Fibroblast of skin of right biceps (primary cell): ENCODE results near the gene CHPF2.

ENCODE experiments used
- DNase-seq: peaks from one replicate; pipeline ENCODE4 v3.0.0-alpha.2; 2013

CHPF2 gene

GRCh38 chr7:151235091-151235787 is 3.0 kb downstream of the CHPF2 start:
- DNase-seq = no peak

- no peak for DNase-seq
Measured at GRCh38 chr7:151236406-151236805, 4.1 kb downstream of the CHPF2 start.

DNA sequence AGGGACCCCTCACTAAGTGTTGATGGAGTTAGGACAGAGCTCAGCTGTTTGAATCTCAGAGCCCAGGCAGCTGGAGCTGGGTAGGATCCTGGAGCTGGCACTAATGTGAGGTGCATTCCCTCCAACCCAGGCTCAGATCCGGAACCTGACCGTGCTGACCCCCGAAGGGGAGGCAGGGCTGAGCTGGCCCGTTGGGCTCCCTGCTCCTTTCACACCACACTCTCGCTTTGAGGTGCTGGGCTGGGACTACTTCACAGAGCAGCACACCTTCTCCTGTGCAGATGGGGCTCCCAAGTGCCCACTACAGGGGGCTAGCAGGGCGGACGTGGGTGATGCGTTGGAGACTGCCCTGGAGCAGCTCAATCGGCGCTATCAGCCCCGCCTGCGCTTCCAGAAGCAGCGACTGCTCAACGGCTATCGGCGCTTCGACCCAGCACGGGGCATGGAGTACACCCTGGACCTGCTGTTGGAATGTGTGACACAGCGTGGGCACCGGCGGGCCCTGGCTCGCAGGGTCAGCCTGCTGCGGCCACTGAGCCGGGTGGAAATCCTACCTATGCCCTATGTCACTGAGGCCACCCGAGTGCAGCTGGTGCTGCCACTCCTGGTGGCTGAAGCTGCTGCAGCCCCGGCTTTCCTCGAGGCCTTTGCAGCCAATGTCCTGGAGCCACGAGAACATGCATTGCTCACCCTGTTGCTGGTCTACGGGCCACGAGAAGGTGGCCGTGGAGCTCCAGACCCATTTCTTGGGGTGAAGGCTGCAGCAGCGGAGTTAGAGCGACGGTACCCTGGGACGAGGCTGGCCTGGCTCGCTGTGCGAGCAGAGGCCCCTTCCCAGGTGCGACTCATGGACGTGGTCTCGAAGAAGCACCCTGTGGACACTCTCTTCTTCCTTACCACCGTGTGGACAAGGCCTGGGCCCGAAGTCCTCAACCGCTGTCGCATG is 5.2 kb downstream of the CHPF2 start:
- DNase-seq = no peak

DNA sequence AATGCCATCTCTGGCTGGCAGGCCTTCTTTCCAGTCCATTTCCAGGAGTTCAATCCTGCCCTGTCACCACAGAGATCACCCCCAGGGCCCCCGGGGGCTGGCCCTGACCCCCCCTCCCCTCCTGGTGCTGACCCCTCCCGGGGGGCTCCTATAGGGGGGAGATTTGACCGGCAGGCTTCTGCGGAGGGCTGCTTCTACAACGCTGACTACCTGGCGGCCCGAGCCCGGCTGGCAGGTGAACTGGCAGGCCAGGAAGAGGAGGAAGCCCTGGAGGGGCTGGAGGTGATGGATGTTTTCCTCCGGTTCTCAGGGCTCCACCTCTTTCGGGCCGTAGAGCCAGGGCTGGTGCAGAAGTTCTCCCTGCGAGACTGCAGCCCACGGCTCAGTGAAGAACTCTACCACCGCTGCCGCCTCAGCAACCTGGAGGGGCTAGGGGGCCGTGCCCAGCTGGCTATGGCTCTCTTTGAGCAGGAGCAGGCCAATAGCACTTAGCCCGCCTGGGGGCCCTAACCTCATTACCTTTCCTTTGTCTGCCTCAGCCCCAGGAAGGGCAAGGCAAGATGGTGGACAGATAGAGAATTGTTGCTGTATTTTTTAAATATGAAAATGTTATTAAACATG is 6.0 kb downstream of the CHPF2 start:
- DNase-seq = no peak

- no peak for DNase-seq
Measured at GRCh38 chr7:151238924-151239836, 6.9 kb downstream of the CHPF2 start.

DNA sequence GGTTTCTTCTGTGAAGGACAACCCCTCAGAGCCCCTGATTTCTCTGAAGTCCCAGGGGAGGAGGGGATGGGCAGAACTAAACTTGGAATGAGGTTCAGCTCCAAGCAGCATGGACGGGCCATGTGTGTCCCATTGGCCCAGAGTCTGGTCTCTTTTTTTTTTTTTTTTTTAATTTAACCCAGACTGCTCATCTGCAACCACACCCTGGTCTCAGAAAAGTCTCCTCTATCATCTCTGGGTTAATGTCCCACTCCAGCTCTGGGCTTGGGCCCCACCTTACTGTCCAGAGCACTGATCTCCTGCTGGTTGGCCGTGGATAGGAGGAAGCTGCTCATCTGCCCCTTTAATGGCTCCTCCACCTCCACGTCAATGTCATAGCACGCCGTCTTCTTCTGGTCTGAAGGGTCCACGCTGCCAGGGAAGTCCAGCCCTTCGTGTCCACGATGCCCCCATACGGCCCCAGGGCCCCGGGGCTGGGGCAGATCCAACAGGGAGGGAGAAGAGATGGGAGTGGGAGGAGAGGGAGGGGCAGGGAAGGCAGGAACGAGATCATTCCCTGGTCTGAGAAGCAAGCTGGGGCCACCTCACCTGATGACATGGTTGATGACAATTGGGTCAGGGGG is 7.7 kb downstream of the CHPF2 start:
- DNase-seq = no peak

GRCh38 chr7:151240536-151240935 is 8.3 kb downstream of the CHPF2 start:
- DNase-seq = no peak

DNA sequence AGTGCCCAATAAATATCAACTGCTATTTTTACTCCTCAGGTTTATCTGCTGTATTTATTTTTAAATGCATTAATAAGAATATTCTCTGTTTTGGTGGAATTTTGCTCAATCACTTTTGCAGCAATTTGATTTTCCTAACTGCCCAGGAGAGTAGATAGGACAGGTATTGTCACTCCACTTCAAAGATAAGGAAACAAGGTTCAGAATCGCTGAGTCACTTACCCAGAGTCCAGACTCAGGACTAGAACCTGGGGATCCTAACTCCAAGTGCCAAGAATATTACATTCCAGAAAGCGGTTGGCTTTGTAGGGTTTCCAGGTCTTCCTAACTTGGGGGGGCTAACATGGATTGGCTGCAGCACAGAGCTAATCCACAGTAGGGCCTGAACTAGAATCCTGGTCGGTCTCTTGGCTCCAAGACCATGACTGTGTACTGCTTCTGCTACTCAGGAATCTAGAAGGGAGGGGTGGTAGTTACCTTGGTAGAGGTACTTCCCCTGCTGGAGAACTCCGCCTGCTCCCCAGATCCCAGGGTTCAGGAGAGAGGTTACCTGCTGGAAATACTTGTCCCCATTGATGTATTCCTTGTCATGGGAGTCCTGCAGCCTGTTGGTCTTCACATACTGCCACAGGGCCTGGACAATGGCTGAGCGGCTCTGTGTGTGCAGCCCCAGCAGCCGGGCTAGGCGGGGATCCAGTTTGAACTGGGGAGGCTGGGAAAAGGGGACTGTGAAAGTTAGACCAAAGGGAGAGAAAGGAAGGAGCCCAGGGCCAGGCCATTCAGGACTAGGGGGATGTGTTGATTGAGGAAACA is 8.9 kb downstream of the CHPF2 start:
- no peak for DNase-seq

DNA sequence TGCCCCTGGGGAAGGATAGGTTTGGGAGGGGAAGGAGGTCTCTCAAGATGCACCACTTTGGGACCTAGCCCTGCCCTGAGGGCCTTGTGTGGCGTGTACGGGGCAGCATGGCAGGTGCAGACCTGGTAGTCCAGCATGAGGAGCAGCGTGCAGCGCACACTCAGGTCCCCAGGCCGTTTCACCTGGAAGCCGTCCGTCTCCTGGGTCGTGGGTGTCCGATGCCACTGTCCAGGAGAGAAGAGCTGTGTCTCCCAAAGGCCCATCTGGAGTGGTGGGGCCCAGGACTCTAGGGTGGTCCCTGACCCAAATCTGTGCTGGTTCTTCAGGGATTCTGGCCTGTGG is 9.4 kb downstream of the CHPF2 start:
- no peak for DNase-seq

- no peak for DNase-seq
Measured at GRCh38 chr7:151242159-151243044, 10.1 kb downstream of the CHPF2 start.

- DNase-seq = no peak
Measured at GRCh38 chr7:151243045-151243349, 10.7 kb downstream of the CHPF2 start.

DNA sequence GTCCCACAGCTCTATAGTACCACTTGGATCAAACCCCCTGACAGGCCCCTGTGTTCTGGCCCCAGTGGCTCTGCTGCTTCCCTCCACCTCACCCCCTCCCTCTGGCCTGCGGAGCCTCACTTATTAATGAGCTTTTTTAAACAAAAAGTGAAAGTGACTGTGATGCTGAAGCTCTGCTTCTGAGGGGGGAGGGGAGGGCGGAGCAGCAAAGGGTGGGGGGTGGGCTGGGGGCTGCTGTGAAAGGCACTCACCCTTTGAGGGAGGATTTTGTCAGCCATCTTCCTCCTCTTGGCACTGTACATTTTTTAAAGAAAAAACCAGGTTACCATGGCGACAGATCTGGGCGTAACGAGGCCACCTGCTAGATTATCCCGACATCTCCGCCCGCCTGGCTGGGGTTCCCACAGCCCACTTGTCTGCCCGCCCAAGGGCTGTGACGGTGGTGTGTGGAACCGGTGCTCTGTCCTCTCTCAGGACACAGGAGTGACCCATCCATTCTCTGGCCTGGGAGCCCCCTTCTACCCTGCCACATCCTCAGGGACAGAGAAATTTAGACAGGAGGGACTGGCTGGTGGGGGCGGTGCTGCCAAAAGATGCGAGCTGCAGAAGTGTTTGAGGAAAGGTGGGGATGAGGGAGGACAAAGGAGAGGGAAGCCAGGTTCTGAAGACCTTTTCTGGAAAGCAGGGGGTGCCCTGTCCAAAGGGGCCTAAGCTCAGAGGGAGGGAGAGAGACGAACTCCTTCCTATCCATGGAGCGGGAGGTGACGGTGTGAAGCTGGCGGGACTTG is 11.3 kb downstream of the CHPF2 start:
- DNase-seq = no peak

- DNase-seq = peak; percentile 51
Measured at GRCh38 chr7:151244196-151244840, 12.0 kb downstream of the CHPF2 start.

GRCh38 chr7:151244841-151245346 is 12.6 kb downstream of the CHPF2 start:
- DNase-seq = no peak

- DNase-seq = peak; percentile 42
Measured at GRCh38 chr7:151245360-151246101, 13.2 kb downstream of the CHPF2 start.

- peak; percentile 17 for DNase-seq
Measured at GRCh38 chr7:151246102-151246850, 14.0 kb downstream of the CHPF2 start.

DNA sequence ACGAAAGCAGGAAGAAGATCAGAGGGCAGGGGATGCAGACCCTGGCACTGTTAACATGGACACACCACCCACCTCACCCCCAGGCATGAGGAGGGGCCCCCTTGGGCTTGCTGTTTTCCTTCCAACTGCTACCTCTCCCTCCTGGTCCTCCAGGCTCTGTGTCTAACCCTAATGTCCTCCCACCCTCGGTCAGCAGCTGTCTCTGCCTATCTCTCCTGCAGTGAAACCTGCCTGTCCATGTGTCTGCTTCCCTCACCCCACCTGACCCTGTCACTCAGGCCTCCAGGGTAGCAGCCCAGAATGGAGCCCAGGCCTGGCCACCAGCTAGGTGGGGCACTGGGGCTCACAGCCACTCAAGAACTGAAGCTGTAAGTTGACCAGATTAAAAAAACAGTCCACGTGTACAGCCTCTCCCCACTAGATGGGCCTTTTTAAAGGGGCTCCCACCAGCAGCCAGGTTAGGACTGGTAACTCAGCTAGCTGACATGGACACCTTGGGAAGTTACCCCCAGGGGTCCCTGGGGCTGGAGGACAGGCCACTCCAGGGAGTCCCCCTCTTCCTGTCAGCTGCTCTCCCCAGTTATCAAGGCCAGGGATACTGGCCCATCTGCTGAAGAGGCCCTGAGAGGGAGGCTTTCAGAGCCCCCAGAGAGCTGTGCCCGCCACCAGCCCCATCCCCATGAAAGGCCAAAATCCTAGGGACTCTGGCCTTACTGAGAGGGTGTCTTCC is 14.7 kb downstream of the CHPF2 start:
- no peak for DNase-seq
